Stomach (tissue), 4 donors: ENCODE measurements around the gene HEBP2.

Source experiments
- EP300 ChIP-seq: sonication (generic); formaldehyde crosslinking; IDR thresholded peaks from one replicate; pipeline ENCODE4 v1.6.1; 2017; ENCODE audit warnings: antibody characterized with exemption
- POLR2A ChIP-seq, 4 donors: fragments of 450-650 bp; IDR thresholded peaks; one replicate each; pipeline ENCODE4 v1.6.1; 2016; ENCODE audit warnings: antibody characterized with exemption in 4 of 4, control low read depth in 2 of 4, mild to moderate bottlenecking in 1 of 4, moderate library complexity in 1 of 4
- TF ChIP-seq, protein P1 (sequence below), 7 experiments: fragments of 450-650 bp in 4 of 7; fragments of 200-600 bp in 3 of 7; sonication (generic) in 3 of 7; IDR thresholded peaks; one replicate each; pipeline ENCODE4 v1.5.1; 2016 to 2019; ENCODE audit warnings: antibody characterized with exemption in 7 of 7, control low read depth in 2 of 7, mild to moderate bottlenecking in 1 of 7

DNA sequence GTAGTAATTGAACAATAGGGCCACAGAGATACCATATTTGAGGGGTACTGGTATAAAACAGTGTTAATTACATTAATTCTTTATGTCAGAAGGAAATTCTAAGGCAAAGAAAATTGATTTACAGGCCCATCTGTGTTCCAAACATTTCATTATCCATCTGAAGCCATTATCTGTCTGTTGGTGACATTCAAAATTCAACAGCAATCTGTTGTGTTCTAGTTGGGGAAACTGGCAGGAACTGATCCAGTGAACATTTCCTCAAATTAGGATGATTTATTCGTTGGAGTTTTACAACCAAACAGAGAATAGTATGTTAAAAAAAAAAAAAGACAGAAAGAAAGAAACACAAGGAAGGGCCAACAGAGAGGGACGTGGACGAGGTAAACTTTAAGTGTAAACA, 30.1 kb downstream of the HEBP2 start:
- TF ChIP-seq EP300 (no peak), POLR2A (IDR thresholded peaks at IDR 0.05) (no peak)
- TF ChIP-seq, protein P1, sequence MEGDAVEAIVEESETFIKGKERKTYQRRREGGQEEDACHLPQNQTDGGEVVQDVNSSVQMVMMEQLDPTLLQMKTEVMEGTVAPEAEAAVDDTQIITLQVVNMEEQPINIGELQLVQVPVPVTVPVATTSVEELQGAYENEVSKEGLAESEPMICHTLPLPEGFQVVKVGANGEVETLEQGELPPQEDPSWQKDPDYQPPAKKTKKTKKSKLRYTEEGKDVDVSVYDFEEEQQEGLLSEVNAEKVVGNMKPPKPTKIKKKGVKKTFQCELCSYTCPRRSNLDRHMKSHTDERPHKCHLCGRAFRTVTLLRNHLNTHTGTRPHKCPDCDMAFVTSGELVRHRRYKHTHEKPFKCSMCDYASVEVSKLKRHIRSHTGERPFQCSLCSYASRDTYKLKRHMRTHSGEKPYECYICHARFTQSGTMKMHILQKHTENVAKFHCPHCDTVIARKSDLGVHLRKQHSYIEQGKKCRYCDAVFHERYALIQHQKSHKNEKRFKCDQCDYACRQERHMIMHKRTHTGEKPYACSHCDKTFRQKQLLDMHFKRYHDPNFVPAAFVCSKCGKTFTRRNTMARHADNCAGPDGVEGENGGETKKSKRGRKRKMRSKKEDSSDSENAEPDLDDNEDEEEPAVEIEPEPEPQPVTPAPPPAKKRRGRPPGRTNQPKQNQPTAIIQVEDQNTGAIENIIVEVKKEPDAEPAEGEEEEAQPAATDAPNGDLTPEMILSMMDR (IDR thresholded peaks at IDR 0.05), result no peak
